HG02798 (cell line): ENCODE measurements around the gene MFNG.

Source experiments
- ATAC-seq: cut with Tn5 transposase; IDR thresholded peaks from one replicate; pipeline ENCODE4 v1.9.1; 2021; ENCODE audit warnings: mild to moderate bottlenecking; ENCODE audit not compliant: unreplicated experiment, poor library complexity

The MFNG gene

GRCh38 chr22:37427711-37428635 lies 58.2 kb downstream of the MFNG start:
- ATAC-seq, result no peak

- no peak for ATAC-seq
These were observed 59.0 kb downstream of the MFNG start, which contains the start of gene ELFN2 for GRCh38 chr22:37427135-37427710. TSS of gene ELFN2 (minus strand) at chr22:37427479. CDS start at chr22:37375534, 51,945 bp downstream.

- ATAC-seq, result no peak
These were observed 59.5 kb downstream of the MFNG start for GRCh38 chr22:37426706-37427134.

GRCh38 chr22:37425800-37426705 lies 60.1 kb downstream of the MFNG start:
- no peak for ATAC-seq

GRCh38 chr22:37425369-37425768 lies 60.8 kb downstream of the MFNG start:
- no peak for ATAC-seq

GRCh38 chr22:37423283-37423682 lies 62.9 kb downstream of the MFNG start:
- ATAC-seq, result no peak

GRCh38 chr22:37421468-37421877 lies 64.7 kb downstream of the MFNG start:
- ATAC-seq, result no peak

- no peak for ATAC-seq
These were observed 65.3 kb downstream of the MFNG start for GRCh38 chr22:37420686-37421467.

- ATAC-seq, result no peak
These were observed 66.1 kb downstream of the MFNG start for GRCh38 chr22:37419969-37420685.

- no peak for ATAC-seq
These were observed 66.7 kb downstream of the MFNG start for GRCh38 chr22:37419370-37419968.
